OCI-LY1 (cell line): ENCODE data around the gene IFNAR2.

Experiments
- H2AFZ ChIP-seq: fragments of 200-600 bp; sonication (generic), shearing (Covaris generic); 2 replicates; pipeline ENCODE4 v1.6.0; 2014; ENCODE audit warnings: antibody characterized with exemption, mild to moderate bottlenecking, low read length
- H3F3A ChIP-seq: fragments of 200-600 bp; sonication (generic), shearing (Covaris generic); 2 replicates; pipeline ENCODE4 v1.6.0; 2014; ENCODE audit warnings: mild to moderate bottlenecking, antibody characterized with exemption, low read length, moderate library complexity; ENCODE audit not compliant: insufficient read depth
- H3K27ac ChIP-seq: fragments of 200-600 bp; sonication (generic); 2 replicates; pipeline ENCODE4 v1.5.1; 2014; ENCODE audit warnings: low read length, mixed run types, mild to moderate bottlenecking, low read depth; ENCODE audit not compliant: poor library complexity, severe bottlenecking
- H3K27me3 ChIP-seq: fragments of 200-600 bp; sonication (generic); 2 replicates; pipeline ENCODE4 v1.6.0; 2014; ENCODE audit warnings: antibody characterized with exemption, mild to moderate bottlenecking, low read length, moderate library complexity; ENCODE audit not compliant: insufficient read depth
- H3K36me3 ChIP-seq: fragments of 200-600 bp; sonication (generic); 2 replicates; pipeline ENCODE4 v1.6.1; 2014; ENCODE audit warnings: mild to moderate bottlenecking, antibody characterized with exemption, low read length, moderate library complexity, mixed read lengths; ENCODE audit not compliant: insufficient read depth
- H3K4me1 ChIP-seq: fragments of 200-600 bp; sonication (generic); 2 replicates; pipeline ENCODE4 v1.5.1; 2014; ENCODE audit warnings: mild to moderate bottlenecking, low read length, moderate library complexity; ENCODE audit not compliant: insufficient read depth, severe bottlenecking
- H3K4me2 ChIP-seq: fragments of 200-600 bp; sonication (generic), shearing (Covaris generic); 2 replicates; pipeline ENCODE4 v1.6.1; 2014; ENCODE audit warnings: low read length
- H3K4me3 ChIP-seq: fragments of 200-600 bp; sonication (generic); 2 replicates; pipeline ENCODE4 v1.5.1; 2014; ENCODE audit warnings: low read length, low read depth, mild to moderate bottlenecking, mixed read lengths; ENCODE audit not compliant: poor library complexity, severe bottlenecking
- H3K79me2 ChIP-seq: fragments of 200-600 bp; shearing (Covaris generic); 2 replicates; pipeline ENCODE4 v1.6.1; 2016; ENCODE audit warnings: mixed run types, low read length, mixed read lengths; ENCODE audit not compliant: insufficient read depth
- H3K9ac ChIP-seq: fragments of 200-600 bp; sonication (generic), shearing (Covaris generic); 2 replicates; pipeline ENCODE4 v1.6.1; 2014; ENCODE audit warnings: mild to moderate bottlenecking, low read length, mixed read lengths
- H3K9me2 ChIP-seq: fragments of 200-600 bp; sonication (generic), shearing (Covaris generic); 2 replicates; pipeline ENCODE4 v1.6.1; 2014; ENCODE audit warnings: low read depth, mild to moderate bottlenecking, low read length, mixed read lengths
- H3K9me3 ChIP-seq: fragments of 200-600 bp; shearing (Covaris generic); 2 replicates; pipeline ENCODE4 v1.6.1; 2014; ENCODE audit warnings: low read length, mixed read lengths
- H4K20me1 ChIP-seq: fragments of 200-600 bp; sonication (generic), shearing (Covaris generic); 2 replicates; pipeline ENCODE4 v1.6.0; 2016; ENCODE audit warnings: mild to moderate bottlenecking, low read length; ENCODE audit not compliant: insufficient read depth
- EZH2 ChIP-seq: fragments of 200-600 bp; sonication (generic), shearing (Covaris generic); IDR thresholded peaks from 2 replicates; pipeline ENCODE4 v1.8.0; 2017; ENCODE audit warnings: borderline replicate concordance, mixed run types, mild to moderate bottlenecking, antibody characterized with exemption, low read length, moderate library complexity, mixed read lengths
- TF ChIP-seq, protein P1 (sequence below): fragments of 200-600 bp; sonication (generic), shearing (Covaris generic); IDR thresholded peaks from 2 replicates; pipeline ENCODE4 v1.5.1; 2017; ENCODE audit warnings: mild to moderate bottlenecking, antibody characterized with exemption, low read length, moderate library complexity, mixed read lengths

Gene IFNAR2

GRCh38 chr21:33236013-33236686, 6.4 kb downstream of the IFNAR2 start:
- peak overlapping the region; percentile 90 for H3K27ac ChIP-seq
- H3K79me2 ChIP-seq: peaks cover 84% of the 10 kb centered on the region
- TF ChIP-seq, protein P1, sequence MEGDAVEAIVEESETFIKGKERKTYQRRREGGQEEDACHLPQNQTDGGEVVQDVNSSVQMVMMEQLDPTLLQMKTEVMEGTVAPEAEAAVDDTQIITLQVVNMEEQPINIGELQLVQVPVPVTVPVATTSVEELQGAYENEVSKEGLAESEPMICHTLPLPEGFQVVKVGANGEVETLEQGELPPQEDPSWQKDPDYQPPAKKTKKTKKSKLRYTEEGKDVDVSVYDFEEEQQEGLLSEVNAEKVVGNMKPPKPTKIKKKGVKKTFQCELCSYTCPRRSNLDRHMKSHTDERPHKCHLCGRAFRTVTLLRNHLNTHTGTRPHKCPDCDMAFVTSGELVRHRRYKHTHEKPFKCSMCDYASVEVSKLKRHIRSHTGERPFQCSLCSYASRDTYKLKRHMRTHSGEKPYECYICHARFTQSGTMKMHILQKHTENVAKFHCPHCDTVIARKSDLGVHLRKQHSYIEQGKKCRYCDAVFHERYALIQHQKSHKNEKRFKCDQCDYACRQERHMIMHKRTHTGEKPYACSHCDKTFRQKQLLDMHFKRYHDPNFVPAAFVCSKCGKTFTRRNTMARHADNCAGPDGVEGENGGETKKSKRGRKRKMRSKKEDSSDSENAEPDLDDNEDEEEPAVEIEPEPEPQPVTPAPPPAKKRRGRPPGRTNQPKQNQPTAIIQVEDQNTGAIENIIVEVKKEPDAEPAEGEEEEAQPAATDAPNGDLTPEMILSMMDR: no peak
- no peak for TF ChIP-seq EZH2
- H2AFZ ChIP-seq: no peak overlapping the region
- no peaks in the 10 kb centered on the region for H3K27me3 ChIP-seq
- peaks cover 85% of the 10 kb centered on the region for H3K4me1 ChIP-seq
- 0 out of 2 replicates have a peak, but pooled peaks cover 2% of the 10 kb centered on the region for H3K9me3 ChIP-seq
- no peak overlapping the region for H3K4me2 ChIP-seq
- H3K9ac ChIP-seq: no peak overlapping the region
- H3K9me2 ChIP-seq: no peaks in the 10 kb centered on the region
- peaks cover 78% of the 10 kb centered on the region for H3K36me3 ChIP-seq
- H3K4me3 ChIP-seq: no peak overlapping the region
- H3F3A ChIP-seq: no peaks in the 10 kb centered on the region
- H4K20me1 ChIP-seq: no peaks in the 10 kb centered on the region

- TF ChIP-seq, protein P1: no peak
- no peak for TF ChIP-seq EZH2
- H2AFZ ChIP-seq: no peak overlapping the region
- H4K20me1 ChIP-seq: no peaks in the 10 kb centered on the region
- no peak overlapping the region for H3K4me3 ChIP-seq
- H3K79me2 ChIP-seq: peaks cover 80% of the 10 kb centered on the region
- no peaks in the 10 kb centered on the region for H3K9me2 ChIP-seq
- no peak overlapping the region for H3K4me2 ChIP-seq
- peaks cover 78% of the 10 kb centered on the region for H3K4me1 ChIP-seq
- peak overlapping the region; percentile 90 for H3K27ac ChIP-seq
- 0 out of 2 replicates have a peak, but pooled peaks cover 2% of the 10 kb centered on the region for H3K9me3 ChIP-seq
- H3K36me3 ChIP-seq: peaks cover 80% of the 10 kb centered on the region
- no peaks in the 10 kb centered on the region for H3K27me3 ChIP-seq
- H3F3A ChIP-seq: no peaks in the 10 kb centered on the region
- no peak overlapping the region for H3K9ac ChIP-seq
Measured at GRCh38 chr21:33236766-33237165, 7.0 kb downstream of the IFNAR2 start.

DNA sequence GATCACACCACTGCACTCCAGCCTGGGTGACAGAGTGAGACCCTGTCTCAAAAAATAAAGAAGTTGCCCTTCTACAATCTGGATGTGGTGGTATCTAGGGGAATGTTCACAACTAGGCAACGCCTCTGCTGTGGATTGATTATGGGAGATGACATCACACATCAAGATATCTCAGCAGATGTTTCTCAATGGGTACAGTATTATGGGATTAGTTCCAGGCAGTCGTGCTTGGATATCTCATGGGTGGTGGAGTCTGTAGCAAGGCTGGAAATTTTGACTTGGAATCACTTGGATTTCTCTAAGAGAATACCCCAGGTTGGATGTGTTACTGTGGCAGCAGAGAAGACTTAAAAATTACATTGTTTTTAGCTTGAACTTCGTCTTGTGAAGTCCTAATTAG, 7.7 kb downstream of the IFNAR2 start:
- peaks cover 73% of the 10 kb centered on the region for H3K79me2 ChIP-seq
- H3K36me3 ChIP-seq: peaks cover 82% of the 10 kb centered on the region
- H3F3A ChIP-seq: no peaks in the 10 kb centered on the region
- TF ChIP-seq EZH2: no peak
- TF ChIP-seq, protein P1: no peak
- peak overlapping the region; percentile 53 for H3K4me2 ChIP-seq
- H3K27me3 ChIP-seq: no peaks in the 10 kb centered on the region
- H3K9me2 ChIP-seq: no peaks in the 10 kb centered on the region
- H2AFZ ChIP-seq: no peak overlapping the region
- peak overlapping the region; percentile 50; the same call in 1 of the 2 replicates for H3K9ac ChIP-seq
- peak overlapping the region; percentile 90 for H3K27ac ChIP-seq
- H3K9me3 ChIP-seq: 0 out of 2 replicates have a peak, but pooled peaks cover 2% of the 10 kb centered on the region
- peaks cover 71% of the 10 kb centered on the region for H3K4me1 ChIP-seq
- H4K20me1 ChIP-seq: no peaks in the 10 kb centered on the region
- peak overlapping the region; percentile 29 for H3K4me3 ChIP-seq
